Left lung (tissue), 10 donors: ENCODE measurements around the gene ETV2. TPM values are rescaled to one million over a fixed set of nuclear protein-coding genes. Genes with fewer than 3 reads are reported as not detected.

Source experiments
- ATAC-seq: fragments of 200-7000 bp; cut with Tn5 transposase; one replicate; pipeline ENCODE4 v1.9.1; 2020; ENCODE audit warnings: moderate library complexity
- DNase-seq, 4 donors: peaks; one replicate each; pipeline ENCODE4 v3.0.0-alpha.2; 2013 to 2020
- H3K27ac ChIP-seq, 2 donors: fragments of 200-600 bp; sonication (generic) in 1 of 2; one replicate each; pipeline versions ENCODE4 v1.5.0 to v1.8.0; 2020 to 2021
- H3K27me3 ChIP-seq, 2 donors: fragments of 200-600 bp; sonication (generic) in 1 of 2; one replicate each; pipeline versions ENCODE4 v1.5.0 to v1.8.0; 2020 to 2021
- H3K36me3 ChIP-seq, 2 donors: fragments of 200-600 bp; sonication (generic) in 1 of 2; one replicate each; pipeline versions ENCODE4 v1.5.0 to v1.8.0; 2020 to 2021
- H3K4me1 ChIP-seq, 2 donors: fragments of 200-600 bp; one replicate each; pipeline ENCODE4 v1.8.0; 2021
- H3K4me3 ChIP-seq, 2 donors: fragments of 200-600 bp; sonication (generic) in 1 of 2; one replicate each; pipeline versions ENCODE4 v1.5.0 to v1.8.0; 2020 to 2021; ENCODE audit warnings: mild to moderate bottlenecking in 1 of 2
- H3K9me3 ChIP-seq, 2 donors: fragments of 200-600 bp; sonication (generic) in 1 of 2; one replicate each; pipeline versions ENCODE4 v1.5.0 to v1.8.0; 2020 to 2021
- intact Hi-C, 2 donors: fragments of 100-400 bp; cut with DNase I; formaldehyde crosslinking; loops; one replicate each; pipeline versions ENCODE4 v1.11.2 to v1.14.2; 2022
- polyA plus RNA-seq, 6 donors: library from polyadenylated mRNA; unstranded; fragments of 120-200 nt; gene quantifications; one replicate each; pipeline ENCODE4 v1.2.1, GENCODE V29; 2013; ENCODE audit not compliant: insufficient read length in 6 of 6
- total RNA-seq, 2 donors: library from RNA; stranded (reverse); fragmentation: NEBNext Ultra II Directional; extraction: Animal tissue kit (Norgen Biotek cat#: 25700); gene quantifications; one replicate each; pipeline ENCODE4 v1.2.1, GENCODE V29; 2021
- TF ChIP-seq, protein P1 (sequence below), 2 donors: fragments of 200-600 bp; sonication (generic) in 1 of 2; IDR thresholded peaks; one replicate each; pipeline versions ENCODE4 v1.5.0 to v1.8.0; 2021; ENCODE audit warnings: antibody characterized with exemption in 2 of 2
- donor health status: DM: no; HTN: yes; CAD: no.
- donor health status: DM: no; HTN: no; CAD: no.

The ETV2 gene
- total and polyA plus RNA-seq, 8 donors: 0.79 to 3.5 (median 2.1) TPM

- intact Hi-C loops: no loop called here
- Histone ChIP-seq H3K9me3 (no peaks in the 10 kb centered on the region), H3K4me1 (no peaks in the 10 kb centered on the region), H3K4me3 (no peak within 1 kb of the TSS), H3K27me3 (peaks cover 0 to 5% of the 10 kb centered on the region in 2 donors), H3K36me3 (peaks cover 0 to 33% of the 10 kb centered on the region in 2 donors), H3K27ac (no peak within 1 kb of the TSS)
- TF ChIP-seq, protein P1, sequence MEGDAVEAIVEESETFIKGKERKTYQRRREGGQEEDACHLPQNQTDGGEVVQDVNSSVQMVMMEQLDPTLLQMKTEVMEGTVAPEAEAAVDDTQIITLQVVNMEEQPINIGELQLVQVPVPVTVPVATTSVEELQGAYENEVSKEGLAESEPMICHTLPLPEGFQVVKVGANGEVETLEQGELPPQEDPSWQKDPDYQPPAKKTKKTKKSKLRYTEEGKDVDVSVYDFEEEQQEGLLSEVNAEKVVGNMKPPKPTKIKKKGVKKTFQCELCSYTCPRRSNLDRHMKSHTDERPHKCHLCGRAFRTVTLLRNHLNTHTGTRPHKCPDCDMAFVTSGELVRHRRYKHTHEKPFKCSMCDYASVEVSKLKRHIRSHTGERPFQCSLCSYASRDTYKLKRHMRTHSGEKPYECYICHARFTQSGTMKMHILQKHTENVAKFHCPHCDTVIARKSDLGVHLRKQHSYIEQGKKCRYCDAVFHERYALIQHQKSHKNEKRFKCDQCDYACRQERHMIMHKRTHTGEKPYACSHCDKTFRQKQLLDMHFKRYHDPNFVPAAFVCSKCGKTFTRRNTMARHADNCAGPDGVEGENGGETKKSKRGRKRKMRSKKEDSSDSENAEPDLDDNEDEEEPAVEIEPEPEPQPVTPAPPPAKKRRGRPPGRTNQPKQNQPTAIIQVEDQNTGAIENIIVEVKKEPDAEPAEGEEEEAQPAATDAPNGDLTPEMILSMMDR (IDR thresholded peaks at IDR 0.05): no peak
- DNase-seq: peak in 1 of 4 donors; percentile 56
- ATAC-seq: no peak
These were observed 24.8 kb downstream of the ETV2 start, which contains the start of gene UPK1A for GRCh38 chr19:35666251-35666913. Gene UPK1A (plus strand): TSS chr19:35666517. CDS start chr19:35666813, 296 bp downstream.

DNA sequence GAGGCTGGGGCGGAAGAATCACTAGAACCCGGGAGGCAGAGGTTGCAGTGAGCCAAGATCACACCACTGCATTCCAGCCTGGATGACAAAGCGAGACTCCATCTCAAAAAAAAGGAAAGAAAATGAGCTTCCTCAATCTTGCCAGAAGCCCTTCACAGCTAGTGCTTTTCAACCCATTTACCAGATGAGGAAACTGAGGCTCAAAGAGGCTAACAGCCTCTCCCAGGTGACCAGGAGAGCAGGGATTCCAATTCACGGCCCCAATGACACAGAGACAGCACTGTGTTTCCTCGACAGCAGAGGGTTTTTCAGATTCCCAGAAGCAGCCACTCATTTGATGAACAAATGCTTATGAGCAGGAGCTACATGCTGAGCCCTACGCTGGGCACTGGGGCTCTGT, 28.0 kb downstream of the ETV2 start:
- H3K27me3 ChIP-seq: peaks cover 9 to 37% of the 10 kb centered on the region in 2 donors
- intact Hi-C loops: no loop called here
- TF ChIP-seq, protein P1 (IDR thresholded peaks at IDR 0.05): no peak
- ATAC-seq (no peak), DNase-seq (no peak)
- H3K4me1 ChIP-seq: peaks cover 0 to 9% of the 10 kb centered on the region in 2 donors
- H3K9me3 ChIP-seq: no peaks in the 10 kb centered on the region
- no peak overlapping the region for H3K27ac ChIP-seq
- H3K4me3 ChIP-seq: no peak overlapping the region
- peaks cover 0 to 2% of the 10 kb centered on the region in 2 donors for H3K36me3 ChIP-seq

GRCh38 chr19:35669974-35670373, 28.4 kb downstream of the ETV2 start:
- H3K27me3 ChIP-seq: peaks cover 9 to 41% of the 10 kb centered on the region in 2 donors
- no peaks in the 10 kb centered on the region for H3K9me3 ChIP-seq
- no peak for ATAC-seq
- intact Hi-C loops: no loop called here
- H3K36me3 ChIP-seq: no peaks in the 10 kb centered on the region
- TF ChIP-seq, protein P1 (IDR thresholded peaks at IDR 0.05): no peak
- no peak overlapping the region for H3K4me3 ChIP-seq
- H3K27ac ChIP-seq: no peak overlapping the region
- peak in 1 of 4 donors; percentile 53 for DNase-seq
- peaks cover 0 to 9% of the 10 kb centered on the region in 2 donors for H3K4me1 ChIP-seq

DNA sequence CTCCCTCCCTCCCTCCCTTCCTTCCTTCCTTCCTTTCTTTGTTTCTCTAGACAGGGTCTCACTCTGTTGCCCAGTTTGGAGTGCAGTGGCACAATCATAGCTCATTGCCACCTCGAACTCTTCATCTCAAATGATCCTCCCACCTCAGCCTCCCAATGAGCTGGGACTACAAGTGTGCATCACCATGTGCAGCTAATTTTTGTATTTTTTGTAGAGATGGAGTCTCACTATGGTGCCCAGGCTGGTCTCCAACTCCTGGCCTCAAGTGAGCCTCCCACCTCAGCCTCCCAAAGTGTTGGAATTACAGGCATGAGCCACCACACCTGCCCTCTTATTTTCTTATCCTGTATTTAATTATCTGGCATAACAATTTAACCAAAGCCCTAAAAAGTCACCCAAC, 29.1 kb downstream of the ETV2 start:
- Histone ChIP-seq H3K27me3 (peaks cover 9 to 48% of the 10 kb centered on the region in 2 donors), H3K9me3 (no peaks in the 10 kb centered on the region), H3K4me1 (peaks cover 0 to 9% of the 10 kb centered on the region in 2 donors), H3K4me3 (no peak overlapping the region), H3K27ac (no peak overlapping the region), H3K36me3 (no peaks in the 10 kb centered on the region)
- intact Hi-C loops: no loop called here
- peak in 1 of 4 donors; percentile 0 for DNase-seq
- TF ChIP-seq, protein P1 (IDR thresholded peaks at IDR 0.05): no peak
- ATAC-seq: no peak

DNA sequence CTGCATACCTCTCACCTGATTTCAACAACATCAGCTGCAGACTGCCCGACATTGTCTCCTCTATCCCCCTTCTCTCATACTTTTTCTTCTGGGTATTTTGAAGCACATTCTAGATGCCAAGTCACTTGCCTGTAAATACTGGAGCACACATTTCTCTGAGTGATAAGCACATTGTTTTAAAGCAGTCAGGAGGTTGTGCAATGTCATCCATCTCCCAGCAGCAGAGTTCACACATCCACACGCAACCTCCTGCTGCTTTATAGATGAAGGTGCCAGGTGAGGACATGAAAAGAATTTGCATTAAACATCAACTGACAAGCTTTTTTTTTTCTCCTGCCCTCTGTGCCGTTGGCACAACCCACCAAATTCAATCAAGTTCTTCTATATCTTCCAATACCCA, 30.3 kb downstream of the ETV2 start:
- Histone ChIP-seq H3K27ac (no peak overlapping the region), H3K4me1 (peaks cover 0 to 9% of the 10 kb centered on the region in 2 donors), H3K27me3 (peaks cover 9 to 58% of the 10 kb centered on the region in 2 donors), H3K4me3 (no peak overlapping the region), H3K36me3 (no peaks in the 10 kb centered on the region), H3K9me3 (no peaks in the 10 kb centered on the region)
- no peak for DNase-seq
- TF ChIP-seq, protein P1 (IDR thresholded peaks at IDR 0.05): no peak
- ATAC-seq: no peak
- intact Hi-C loops: no loop called here
